H9 (cell line): ENCODE measurements around the gene TBC1D22A. TPM values are rescaled to one million over a fixed set of nuclear protein-coding genes. Genes with fewer than 3 reads are reported as not detected.

Experiments
- DNase-seq: peaks from one replicate; pipeline ENCODE4 v3.0.0-alpha.2; 2017
- H2AFZ ChIP-seq: one replicate; pipeline ENCODE4 v1.6.1; 2013; ENCODE audit warnings: mild to moderate bottlenecking, low read length, control low read depth, moderate library complexity
- H2AK5ac ChIP-seq: 2 replicates; pipeline ENCODE4 v1.6.1; 2013; ENCODE audit warnings: low read length, control low read depth, mixed read lengths; ENCODE audit not compliant: insufficient read length
- H2BK120ac ChIP-seq: one replicate; pipeline ENCODE4 v1.6.1; 2013; ENCODE audit warnings: low read depth, mild to moderate bottlenecking, low read length, control low read depth, inconsistent platforms; ENCODE audit not compliant: poor library complexity, severe bottlenecking
- H2BK12ac ChIP-seq: 2 replicates; pipeline ENCODE4 v1.6.1; 2013; ENCODE audit warnings: low read length, control low read depth, mixed read lengths, low read depth; ENCODE audit not compliant: insufficient read length
- H2BK15ac ChIP-seq: 2 replicates; pipeline ENCODE4 v1.6.1; 2013; ENCODE audit warnings: low read depth, low read length, control low read depth
- H2BK20ac ChIP-seq: one replicate; pipeline ENCODE4 v1.6.1; 2013; ENCODE audit warnings: low read depth, mild to moderate bottlenecking, low read length, control low read depth, inconsistent platforms; ENCODE audit not compliant: poor library complexity, severe bottlenecking
- H2BK5ac ChIP-seq: 2 replicates; pipeline ENCODE4 v1.6.1; 2013; ENCODE audit warnings: low read length, control low read depth, mixed read lengths; ENCODE audit not compliant: insufficient read length
- H3K14ac ChIP-seq: 2 replicates; pipeline ENCODE4 v1.6.1; 2013; ENCODE audit warnings: low read length, control low read depth; ENCODE audit not compliant: insufficient read depth
- H3K18ac ChIP-seq: 2 replicates; pipeline ENCODE4 v1.6.1; 2013; ENCODE audit warnings: low read depth, mild to moderate bottlenecking, mixed read lengths, low read length, control low read depth; ENCODE audit not compliant: insufficient read length
- H3K23ac ChIP-seq: 2 replicates; pipeline ENCODE4 v1.6.1; 2013; ENCODE audit warnings: low read length, control low read depth, mixed read lengths, low read depth; ENCODE audit not compliant: insufficient read length
- H3K23me2 ChIP-seq: 2 replicates; pipeline ENCODE4 v1.6.1; 2013; ENCODE audit warnings: low read depth, mild to moderate bottlenecking, mixed read lengths, low read length, control low read depth; ENCODE audit not compliant: insufficient read length, poor library complexity, severe bottlenecking
- H3K27ac ChIP-seq: 2 replicates; pipeline ENCODE4 v1.5.1; 2013; ENCODE audit warnings: low read length, control low read depth, mixed read lengths, low read depth; ENCODE audit not compliant: insufficient read length
- H3K27me3 ChIP-seq: 2 replicates; pipeline ENCODE4 v1.6.1; 2013; ENCODE audit warnings: low read length, control low read depth, inconsistent platforms; ENCODE audit not compliant: insufficient read depth
- H3K4ac ChIP-seq: 2 replicates; pipeline ENCODE4 v1.6.1; 2013; ENCODE audit warnings: low read depth, mild to moderate bottlenecking, control low read depth, inconsistent platforms, low read length, moderate library complexity
- H3K4me1 ChIP-seq: 2 replicates; pipeline ENCODE4 v1.6.1; 2013; ENCODE audit warnings: low read length, control low read depth, inconsistent platforms; ENCODE audit not compliant: insufficient read depth
- H3K4me2 ChIP-seq: 2 replicates; pipeline ENCODE4 v1.6.1; 2013; ENCODE audit warnings: low read length, control low read depth, mixed read lengths; ENCODE audit not compliant: insufficient read length, insufficient read depth
- H3K56ac ChIP-seq: 2 replicates; pipeline ENCODE4 v1.6.1; 2013; ENCODE audit warnings: low read depth, mild to moderate bottlenecking, mixed read lengths, low read length, control low read depth; ENCODE audit not compliant: insufficient read length
- H3K79me1 ChIP-seq: 2 replicates; pipeline ENCODE4 v1.6.1; 2013; ENCODE audit warnings: low read depth, mild to moderate bottlenecking, moderate library complexity, low read length, control low read depth, inconsistent platforms; ENCODE audit not compliant: insufficient read depth, poor library complexity, severe bottlenecking
- H3K79me2 ChIP-seq: 2 replicates; pipeline ENCODE4 v1.6.1; 2013; ENCODE audit warnings: low read length, control low read depth, inconsistent platforms; ENCODE audit not compliant: insufficient read depth
- H3K9ac ChIP-seq: 2 replicates; pipeline ENCODE4 v1.6.1; 2013; ENCODE audit warnings: low read length, control low read depth, mixed read lengths; ENCODE audit not compliant: insufficient read length; ENCODE audit errors: extremely low read depth
- H3K9me3 ChIP-seq: one replicate; pipeline ENCODE4 v1.6.1; 2013; ENCODE audit warnings: low read depth, low read length, inconsistent platforms; ENCODE audit not compliant: control insufficient read depth
- H3T11ph ChIP-seq: one replicate; pipeline ENCODE4 v1.6.1; 2013; ENCODE audit warnings: mild to moderate bottlenecking, low read length, control low read depth, inconsistent platforms
- H4K20me1 ChIP-seq: one replicate; pipeline ENCODE4 v1.6.1; 2013; ENCODE audit not compliant: control insufficient read depth, insufficient read length, insufficient read depth
- H4K5ac ChIP-seq: 2 replicates; pipeline ENCODE4 v1.6.1; 2013; ENCODE audit warnings: low read depth, mild to moderate bottlenecking, mixed read lengths, low read length, control low read depth; ENCODE audit not compliant: insufficient read length
- H4K8ac ChIP-seq: replicated peaks from 2 replicates; pipeline ENCODE4 v1.6.1; 2013; ENCODE audit warnings: low read length, control low read depth, mixed read lengths, low read depth; ENCODE audit not compliant: insufficient read length
- H4K91ac ChIP-seq: 2 replicates; pipeline ENCODE4 v1.6.1; 2013; ENCODE audit warnings: low read depth, mild to moderate bottlenecking, moderate library complexity, mixed read lengths, low read length, control low read depth; ENCODE audit not compliant: insufficient read length
- H3K27ac Mint-ChIP-seq, 3 experiments: 2 replicates in 2 of 3; 3 replicates in 1 of 3; pipeline ENCODE4 v1.8.0; 2020 to 2021; ENCODE audit warnings: mixed read lengths in 3 of 3, mild to moderate bottlenecking in 1 of 3, moderate library complexity in 1 of 3
- H3K27me3 Mint-ChIP-seq: 2 replicates; pipeline ENCODE4 v1.8.0; 2021; ENCODE audit warnings: low read depth, mild to moderate bottlenecking, moderate library complexity, mixed read lengths
- H3K36me3 Mint-ChIP-seq, 3 experiments: 2 replicates in 2 of 3; 3 replicates in 1 of 3; pipeline ENCODE4 v1.8.0; 2020 to 2021; ENCODE audit warnings: low read depth in 3 of 3, mixed read lengths in 3 of 3; ENCODE audit not compliant: insufficient read depth in 1 of 3
- H3K4me1 Mint-ChIP-seq, 2 experiments: 2 replicates each; pipeline ENCODE4 v1.8.0; 2020; ENCODE audit warnings: mixed read lengths in 2 of 2
- H3K4me3 Mint-ChIP-seq, 2 experiments: 2 replicates in 1 of 2; 3 replicates in 1 of 2; pipeline ENCODE4 v1.8.0; 2020 to 2021; ENCODE audit warnings: mild to moderate bottlenecking in 2 of 2, mixed read lengths in 2 of 2, moderate library complexity in 1 of 2
- H3K9me3 Mint-ChIP-seq, 2 experiments: 2 replicates in 1 of 2; 3 replicates in 1 of 2; pipeline ENCODE4 v1.8.0; 2020; ENCODE audit warnings: mild to moderate bottlenecking in 2 of 2, mixed read lengths in 2 of 2, moderate library complexity in 1 of 2
- CTCF ChIP-seq: fragments of 200-600 bp; sonication (generic); conservative IDR thresholded peaks from 3 replicates; pipeline ENCODE4 v1.8.0; 2021; ENCODE audit warnings: antibody characterized with exemption, mild to moderate bottlenecking
- WGBS: extraction: QIAGEN DNeasy Blood & Tissue Kit; methylation state at CpG from one replicate; pipeline ENCODE4 v1.1.7; 2013; ENCODE audit warnings: missing lambda C conversion rate, low lambda C conversion rate, mixed read lengths; ENCODE audit not compliant: insufficient read length; ENCODE audit errors: extremely low coverage; 5-methylcytosine and 5-hydroxymethylcytosine counted together
- total RNA-seq: library from RNA; stranded (reverse); gene quantifications from 2 replicates; pipeline ENCODE4 v1.2.1, GENCODE V29; 2021

The TBC1D22A gene
- total RNA-seq, 1 experiment from 2014 or later = 20.8 TPM

- Histone ChIP-seq H3K9me3 (no peaks in the 10 kb centered on the region), H3K27ac (no peak overlapping the region), H4K5ac (no peak overlapping the region), H2BK120ac (no peak overlapping the region), H2BK15ac (no peak overlapping the region), H3K23me2 (peaks cover 11% of the 10 kb centered on the region), H3K56ac (no peak overlapping the region), H3K23ac (no peak overlapping the region), H3K79me2 (peaks cover 5% of the 10 kb centered on the region; the same call in 1 of the 2 replicates), H2AK5ac (no peak overlapping the region), H3K27me3 (no peaks in the 10 kb centered on the region), H4K8ac (no peak overlapping the region), H3T11ph (no peak overlapping the region), H4K20me1 (no peaks in the 10 kb centered on the region), H4K91ac (no peak overlapping the region), H3K18ac (no peak overlapping the region), H3K4ac (no peak overlapping the region), H3K4me2 (no peak overlapping the region), H2BK5ac (no peak overlapping the region), H3K14ac (no peak overlapping the region), H3K79me1 (peaks cover 3% of the 10 kb centered on the region), H3K4me1 (no peaks in the 10 kb centered on the region; the same call in 1 of the 2 replicates), H2AFZ (no peak overlapping the region), H3K9ac (no peak overlapping the region), H2BK20ac (no peak overlapping the region), H2BK12ac (no peak overlapping the region)
- peaks cover 14 to 32% (median 27%) of the 10 kb centered on the region in 3 experiments for H3K36me3 Mint-ChIP-seq
- peak overlapping the region; percentile 3 to 85 (median 85); a peak in 5 of 7 replicates for H3K27ac Mint-ChIP-seq
- H3K27me3 Mint-ChIP-seq = peaks cover 2% of the 10 kb centered on the region; the same call in 1 of the 2 replicates
- peaks cover 13 to 22% of the 10 kb centered on the region in 2 experiments for H3K4me1 Mint-ChIP-seq
- H3K9me3 Mint-ChIP-seq = peaks cover 18 to 30% of the 10 kb centered on the region in 2 experiments
- H3K4me3 Mint-ChIP-seq = peak overlapping the region in 1 of 2 experiments; percentile 33; a peak in 1 of 5 replicates
- DNase-seq = peak; percentile 74
- peak; percentile 86 for TF ChIP-seq CTCF
- WGBS = no CpG with 5 or more reads among the region's 6 CpGs
Observed at GRCh38 chr22:46758867-46759290, 3.6 kb upstream of the TBC1D22A start.
